GM18867 (cell line): ENCODE results near the gene HERC3.

Experiments used
- ATAC-seq: cut with Tn5 transposase; IDR thresholded peaks from one replicate; pipeline ENCODE4 v1.9.1; 2021; ENCODE audit warnings: mild to moderate bottlenecking, moderate library complexity; ENCODE audit not compliant: unreplicated experiment

Gene HERC3

GRCh38 chr4:88713782-88714181 is 121.5 kb downstream of the HERC3 start:
- no peak for ATAC-seq

- ATAC-seq = no peak
Measured at GRCh38 chr4:88718098-88718497, 125.8 kb downstream of the HERC3 start.

GRCh38 chr4:88719381-88719780 is 127.1 kb downstream of the HERC3 start:
- ATAC-seq = no peak

- no peak for ATAC-seq
Measured at GRCh38 chr4:88720451-88721428, 128.5 kb downstream of the HERC3 start.

- no peak for ATAC-seq
Measured at GRCh38 chr4:88722276-88722780, 130.0 kb downstream of the HERC3 start.

GRCh38 chr4:88722828-88723227 is 130.5 kb downstream of the HERC3 start:
- no peak for ATAC-seq

- ATAC-seq = no peak
Measured at GRCh38 chr4:88724406-88724805, 132.1 kb downstream of the HERC3 start.

GRCh38 chr4:88725143-88725542 is 132.9 kb downstream of the HERC3 start:
- ATAC-seq = no peak

GRCh38 chr4:88725986-88726385 is 133.7 kb downstream of the HERC3 start:
- ATAC-seq = no peak

- no peak for ATAC-seq
Measured at GRCh38 chr4:88728146-88728545, 135.9 kb downstream of the HERC3 start.

- no peak for ATAC-seq
Measured at GRCh38 chr4:88729146-88729760, 137.0 kb downstream of the HERC3 start.

- ATAC-seq = no peak
Measured at GRCh38 chr4:88730811-88731210, 138.5 kb downstream of the HERC3 start.

GRCh38 chr4:88731381-88731780 is 139.1 kb downstream of the HERC3 start:
- no peak for ATAC-seq

GRCh38 chr4:88732714-88733368 is 140.6 kb downstream of the HERC3 start:
- ATAC-seq = no peak

- no peak for ATAC-seq
Measured at GRCh38 chr4:88734403-88734949, 142.2 kb downstream of the HERC3 start.

GRCh38 chr4:88735564-88735963 is 143.3 kb downstream of the HERC3 start:
- ATAC-seq = no peak

- ATAC-seq = no peak
Measured at GRCh38 chr4:88736264-88736663, 144.0 kb downstream of the HERC3 start.

GRCh38 chr4:88737307-88737941 is 145.1 kb downstream of the HERC3 start:
- peak; percentile 44 for ATAC-seq

GRCh38 chr4:88738180-88738579 is 145.9 kb downstream of the HERC3 start:
- ATAC-seq = no peak

- no peak for ATAC-seq
Measured at GRCh38 chr4:88742561-88742960, 150.3 kb downstream of the HERC3 start.

GRCh38 chr4:88743696-88744095 is 151.4 kb downstream of the HERC3 start:
- ATAC-seq = no peak
